Bronchial epithelial cell (primary cell): ENCODE data around the gene GPR62. TPM values are rescaled to one million over a fixed set of nuclear protein-coding genes. Genes with fewer than 3 reads are reported as not detected.

Experiments used
- DNase-seq: peaks from one replicate; pipeline ENCODE4 v3.0.0-alpha.2; 2010; ENCODE audit warnings: low read depth
- FAIRE-seq: peaks from 2 replicates; lab custom pipeline; 2011; peaks lifted over from hg19 to GRCh38; lab: Jason Lieb, UNC
- H3K27me3 ChIP-seq: 2 replicates; pipeline ENCODE4 v1.5.1; 2011; ENCODE audit warnings: low read length; ENCODE audit not compliant: control insufficient read depth, insufficient read depth
- H3K36me3 ChIP-seq: 2 replicates; pipeline ENCODE4 v1.5.1; 2011; ENCODE audit warnings: low read length; ENCODE audit not compliant: control insufficient read depth, insufficient read depth
- H3K4me3 ChIP-seq: 2 replicates; pipeline ENCODE4 v1.5.1; 2011; ENCODE audit warnings: mild to moderate bottlenecking, low read depth, low read length, control low read depth
- total RNA-seq: library from RNA; depleted of rRNA; stranded (reverse); fragments of >200 nt; gene quantifications from 2 replicates; pipeline ENCODE4 v1.2.1, GENCODE V29; 2014
- TF ChIP-seq, protein P1 (sequence below): IDR thresholded peaks from 2 replicates; pipeline ENCODE4 v1.5.1; 2011; ENCODE audit warnings: mild to moderate bottlenecking, moderate library complexity, low read length, control low read depth, inconsistent platforms; ENCODE audit not compliant: insufficient read depth, severe bottlenecking

GPR62 gene
- total RNA-seq, 1 donor from 2014 or later = not detected

- H3K36me3 ChIP-seq = peaks cover 1% of the 10 kb centered on the region
- peaks cover 7% of the 10 kb centered on the region for H3K27me3 ChIP-seq
- TF ChIP-seq, protein P1, sequence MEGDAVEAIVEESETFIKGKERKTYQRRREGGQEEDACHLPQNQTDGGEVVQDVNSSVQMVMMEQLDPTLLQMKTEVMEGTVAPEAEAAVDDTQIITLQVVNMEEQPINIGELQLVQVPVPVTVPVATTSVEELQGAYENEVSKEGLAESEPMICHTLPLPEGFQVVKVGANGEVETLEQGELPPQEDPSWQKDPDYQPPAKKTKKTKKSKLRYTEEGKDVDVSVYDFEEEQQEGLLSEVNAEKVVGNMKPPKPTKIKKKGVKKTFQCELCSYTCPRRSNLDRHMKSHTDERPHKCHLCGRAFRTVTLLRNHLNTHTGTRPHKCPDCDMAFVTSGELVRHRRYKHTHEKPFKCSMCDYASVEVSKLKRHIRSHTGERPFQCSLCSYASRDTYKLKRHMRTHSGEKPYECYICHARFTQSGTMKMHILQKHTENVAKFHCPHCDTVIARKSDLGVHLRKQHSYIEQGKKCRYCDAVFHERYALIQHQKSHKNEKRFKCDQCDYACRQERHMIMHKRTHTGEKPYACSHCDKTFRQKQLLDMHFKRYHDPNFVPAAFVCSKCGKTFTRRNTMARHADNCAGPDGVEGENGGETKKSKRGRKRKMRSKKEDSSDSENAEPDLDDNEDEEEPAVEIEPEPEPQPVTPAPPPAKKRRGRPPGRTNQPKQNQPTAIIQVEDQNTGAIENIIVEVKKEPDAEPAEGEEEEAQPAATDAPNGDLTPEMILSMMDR = no peak
- FAIRE-seq (no peak), DNase-seq (no peak)
- no peak overlapping the region for H3K4me3 ChIP-seq
Measured at GRCh38 chr3:51958603-51959521, 3.7 kb downstream of the GPR62 start.

GRCh38 chr3:51959651-51960050 is 4.5 kb downstream of the GPR62 start:
- TF ChIP-seq, protein P1 = no peak
- FAIRE-seq (no peak), DNase-seq (no peak)
- peaks cover 5% of the 10 kb centered on the region for H3K27me3 ChIP-seq
- H3K36me3 ChIP-seq = peaks cover 1% of the 10 kb centered on the region
- H3K4me3 ChIP-seq = no peak overlapping the region

DNA sequence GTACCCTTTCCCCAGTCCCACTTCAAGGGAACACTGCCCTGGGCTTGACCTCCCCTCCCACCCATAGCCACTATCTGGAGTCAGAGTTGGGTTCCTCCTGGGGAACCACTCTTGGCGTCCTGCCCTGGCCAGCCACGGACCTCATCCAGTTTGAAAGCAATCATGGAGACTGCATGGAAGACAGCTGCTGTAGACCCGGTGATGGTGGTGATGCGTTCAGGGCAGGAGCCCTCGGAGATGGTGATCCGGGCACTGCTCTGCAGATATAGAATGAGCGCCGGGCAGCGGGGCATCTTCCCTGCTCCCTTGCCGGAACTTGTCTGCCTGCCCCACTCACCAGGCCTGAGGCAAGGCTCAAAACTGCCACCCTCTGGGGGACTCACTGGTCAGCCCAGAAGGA is 5.2 kb downstream of the GPR62 start:
- DNase-seq (no peak), FAIRE-seq (no peak)
- H3K4me3 ChIP-seq = no peak overlapping the region
- no peaks in the 10 kb centered on the region for H3K27me3 ChIP-seq
- TF ChIP-seq, protein P1 = no peak
- H3K36me3 ChIP-seq = peaks cover 1% of the 10 kb centered on the region

- TF ChIP-seq, protein P1 = no peak
- no peaks in the 10 kb centered on the region for H3K27me3 ChIP-seq
- DNase-seq (no peak), FAIRE-seq (no peak)
- peaks cover 1% of the 10 kb centered on the region for H3K36me3 ChIP-seq
- H3K4me3 ChIP-seq = no peak overlapping the region
Measured at GRCh38 chr3:51961011-51961410, 5.8 kb downstream of the GPR62 start.

DNA sequence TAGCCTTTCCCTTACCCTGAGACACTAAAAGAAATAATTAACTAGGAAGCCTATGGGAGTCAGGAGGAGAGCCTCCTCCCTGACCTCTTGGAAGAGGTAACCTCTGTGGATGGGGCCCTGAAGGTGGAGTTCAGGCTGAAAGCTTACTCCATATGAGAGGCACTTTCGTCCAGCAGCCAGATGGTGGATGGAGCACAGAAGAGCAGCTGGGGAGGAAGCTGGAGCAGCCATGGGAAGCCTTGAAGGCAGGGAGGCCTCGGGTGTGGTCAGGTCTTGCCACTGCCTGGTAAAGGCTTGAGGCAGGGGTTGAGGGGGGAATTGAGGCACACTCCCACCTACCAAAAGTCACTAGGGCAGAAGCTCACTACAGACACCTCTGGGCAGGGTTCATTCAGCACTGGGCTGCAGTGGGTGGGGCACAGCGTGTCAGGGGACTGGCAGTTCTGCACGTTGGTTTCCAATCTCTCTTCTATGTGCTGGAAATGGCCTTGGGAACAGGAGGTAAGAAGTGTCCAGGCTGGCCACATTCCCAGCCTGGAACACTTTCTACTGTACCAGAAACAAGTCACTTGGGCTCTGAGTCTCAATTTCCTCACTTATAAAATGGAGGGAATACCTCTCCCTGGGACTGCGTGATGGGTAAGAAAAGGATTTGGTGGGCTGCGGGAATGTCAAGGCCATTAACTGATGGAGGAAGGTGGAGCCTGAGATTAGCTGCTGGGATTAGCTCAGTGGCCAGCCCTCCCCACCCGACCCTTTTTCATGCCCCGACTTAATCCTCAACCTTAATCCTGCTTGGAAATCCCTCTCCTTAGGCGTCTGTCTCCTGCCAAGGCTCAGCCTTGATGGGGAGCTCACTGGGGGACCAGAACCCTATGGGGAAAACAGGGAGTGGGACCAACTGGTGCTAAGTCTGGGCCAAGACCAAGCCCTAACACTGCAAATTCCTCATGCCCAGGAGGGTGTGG is 6.7 kb downstream of the GPR62 start:
- no peaks in the 10 kb centered on the region for H3K27me3 ChIP-seq
- H3K4me3 ChIP-seq = no peak overlapping the region
- FAIRE-seq (no peak), DNase-seq (no peak)
- H3K36me3 ChIP-seq = peaks cover 1% of the 10 kb centered on the region
- TF ChIP-seq, protein P1 = no peak
